T-cell (primary cell): Measurements from ENCODE around the gene GNAT1. TPM values are rescaled to one million over a fixed set of nuclear protein-coding genes. Genes with fewer than 3 reads are reported as not detected.

Experiments
- ATAC-seq, 4 experiments: fragments of 200-7000 bp in 3 of 4; fragments of 150-1000 bp in 1 of 4; cut with Tn5 transposase; replicated peaks in 1 of 4; 1 replicate in 3 of 4; 2 replicates in 1 of 4; pipeline ENCODE4 v1.10.0; 2021; ENCODE audit warnings: moderate library complexity in 3 of 4, mild to moderate bottlenecking in 2 of 4, moderate number of reproducible peaks in 1 of 4
- CTCF ChIA-PET, 2 donors: fragments of 300-600 bp; sonication (Branson Sonifier 250); formaldehyde crosslinking; loops; one replicate each; lab custom pipeline; 2022; ENCODE audit warnings: antibody characterized with exemption in 2 of 2; lab: Charles Lee
- POLR2A ChIA-PET, 2 donors: fragments of 300-600 bp; sonication (Branson Sonifier 250); formaldehyde crosslinking; loops; one replicate each; lab custom pipeline; 2022; ENCODE audit warnings: antibody characterized with exemption in 2 of 2; lab: Charles Lee
- DNase-seq, 35 experiments: peaks; one replicate each; pipeline versions ENCODE4 v3.0.0 to v3.0.0-alpha.2; 2013 to 2023
- H3K27ac ChIP-seq: one replicate; pipeline ENCODE4 v1.5.1; 2013; ENCODE audit warnings: low read length
- H3K27me3 ChIP-seq, 2 experiments: replicated peaks in 1 of 2; 1 replicate in 1 of 2; 2 replicates in 1 of 2; pipeline versions ENCODE4 v1.6.1 to v1.7.0; 2013; ENCODE audit warnings: low read length in 1 of 2, mixed read lengths in 1 of 2; ENCODE audit not compliant: control insufficient read depth in 2 of 2, insufficient read depth in 2 of 2; ENCODE audit errors: extremely low read depth in 1 of 2
- H3K36me3 ChIP-seq, 2 donors: 1 replicate in 1 of 2; 2 replicates in 1 of 2; pipeline versions ENCODE4 v1.6.1 to v1.7.0; 2013; ENCODE audit warnings: low read length in 1 of 2; ENCODE audit not compliant: control insufficient read depth in 2 of 2, insufficient read depth in 1 of 2; ENCODE audit errors: extremely low read depth in 1 of 2
- H3K4me1 ChIP-seq, 2 experiments: 1 replicate in 1 of 2; 2 replicates in 1 of 2; pipeline versions ENCODE4 v1.6.1 to v1.7.0; 2013; ENCODE audit warnings: low read length in 2 of 2, mixed read lengths in 1 of 2; ENCODE audit not compliant: insufficient read depth in 2 of 2, control insufficient read depth in 1 of 2; ENCODE audit errors: extremely low read depth in 1 of 2
- H3K4me3 ChIP-seq, 2 donors: 1 replicate in 1 of 2; 2 replicates in 1 of 2; pipeline versions ENCODE4 v1.5.1 to v1.7.0; 2013; ENCODE audit warnings: mild to moderate bottlenecking in 2 of 2, low read length in 1 of 2, moderate library complexity in 1 of 2; ENCODE audit not compliant: control insufficient read depth in 1 of 2; ENCODE audit errors: extremely low read depth in 1 of 2
- H3K9me3 ChIP-seq: 2 replicates; pipeline ENCODE4 v1.7.0; 2013
- H3K27ac Mint-ChIP-seq, 2 donors: one replicate each; pipeline ENCODE4 v1.8.0; 2020 to 2021; ENCODE audit warnings: mild to moderate bottlenecking in 2 of 2, mixed read lengths in 2 of 2
- H3K27me3 Mint-ChIP-seq, 2 donors: one replicate each; pipeline ENCODE4 v1.8.0; 2021 to 2022; ENCODE audit warnings: mixed read lengths in 2 of 2
- H3K36me3 Mint-ChIP-seq: one replicate; pipeline ENCODE4 v1.8.0; 2021; ENCODE audit warnings: mixed read lengths
- H3K4me1 Mint-ChIP-seq, 3 donors: one replicate each; pipeline ENCODE4 v1.8.0; 2020 to 2022; ENCODE audit warnings: mixed read lengths in 3 of 3, mild to moderate bottlenecking in 1 of 3
- H3K4me3 Mint-ChIP-seq, 3 donors: one replicate each; pipeline ENCODE4 v1.8.0; 2020 to 2022; ENCODE audit warnings: mild to moderate bottlenecking in 3 of 3, mixed read lengths in 3 of 3, moderate library complexity in 3 of 3
- H3K9me3 Mint-ChIP-seq, 3 donors: one replicate each; pipeline ENCODE4 v1.8.0; 2020 to 2022; ENCODE audit warnings: mixed read lengths in 3 of 3
- WGBS: methylation state at CpG from one replicate; pipeline ENCODE4 v1.1.5; 2013; ENCODE audit warnings: missing lambda C conversion rate; ENCODE audit not compliant: insufficient coverage; 5-methylcytosine and 5-hydroxymethylcytosine counted together
- total RNA-seq, 35 experiments: library from RNA in 6 of 35; stranded (reverse) in 6 of 35; fragments of 120-200 nt in 1 of 35; gene quantifications; one replicate each; pipeline versions ENCODE4 v1.2.1 to v1.2.4 and lab custom pipeline; 2013 to 2026

The GNAT1 gene
- total RNA-seq, 5 donors from 2014 or later (not counting 1 experiment from before 2014, with no cell fraction given), result 0.28 TPM; not detected in 4

DNA sequence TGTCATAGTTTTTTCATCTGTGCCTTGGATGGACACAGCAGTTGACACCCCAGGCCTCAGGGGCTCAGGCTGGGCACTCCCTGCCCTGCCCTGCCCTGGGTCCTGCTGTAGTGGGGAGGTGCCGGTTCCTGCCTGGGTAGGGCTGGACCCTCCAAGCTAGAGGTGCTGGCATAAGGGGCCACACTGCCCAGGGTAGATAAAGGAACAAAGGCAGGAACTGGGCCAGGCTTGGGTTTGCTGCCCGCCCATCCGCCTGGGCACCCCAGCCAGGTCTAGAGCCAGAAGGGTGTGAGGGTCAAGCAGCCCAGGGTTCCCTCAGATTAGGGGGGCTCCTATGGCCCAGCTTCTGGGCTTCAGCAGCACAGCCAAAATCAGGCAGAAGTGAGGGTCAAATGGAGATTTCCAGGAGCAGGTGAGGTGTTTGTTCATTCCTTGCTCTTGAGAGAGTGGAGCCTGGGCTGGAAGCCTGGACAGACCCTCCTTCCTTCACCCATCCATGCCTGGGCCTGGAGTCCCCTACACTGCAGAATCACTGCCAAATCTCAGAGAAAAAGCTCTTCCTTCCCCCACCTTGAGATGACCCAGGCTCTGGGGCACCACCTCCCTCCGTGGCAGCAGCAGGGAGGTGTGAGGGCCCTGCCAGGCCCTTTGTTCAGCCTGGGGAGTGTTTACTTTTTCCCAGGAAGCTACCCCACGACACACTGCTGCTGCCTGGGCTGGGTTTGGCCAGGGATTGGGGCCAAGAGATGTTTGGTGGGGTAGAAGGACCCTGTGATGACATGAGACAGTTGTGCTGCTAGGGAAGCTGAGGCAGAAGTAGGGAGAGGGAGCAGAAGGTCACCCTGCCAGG lies 29.2 kb upstream of the GNAT1 start:
- Histone ChIP-seq H3K4me1 (no peaks in the 10 kb centered on the region), H3K27me3 (peaks cover 0 to 22% of the 10 kb centered on the region in 2 experiments), H3K27ac (no peak overlapping the region), H3K36me3 (no peaks in the 10 kb centered on the region), H3K4me3 (no peak overlapping the region), H3K9me3 (no peaks in the 10 kb centered on the region)
- ChIA-PET CTCF (no interaction called here), POLR2A (no interaction called here)
- H3K36me3 Mint-ChIP-seq, result no peaks in the 10 kb centered on the region
- H3K4me3 Mint-ChIP-seq, result no peak overlapping the region
- no peaks in the 10 kb centered on the region for H3K9me3 Mint-ChIP-seq
- WGBS, result 89% methylated on average over 4 of the region's 5 CpGs
- ATAC-seq (no peak), DNase-seq (no peak)
- no peak overlapping the region for H3K27ac Mint-ChIP-seq
- H3K27me3 Mint-ChIP-seq, result peaks cover 4 to 11% of the 10 kb centered on the region in 2 donors
- no peaks in the 10 kb centered on the region for H3K4me1 Mint-ChIP-seq

DNA sequence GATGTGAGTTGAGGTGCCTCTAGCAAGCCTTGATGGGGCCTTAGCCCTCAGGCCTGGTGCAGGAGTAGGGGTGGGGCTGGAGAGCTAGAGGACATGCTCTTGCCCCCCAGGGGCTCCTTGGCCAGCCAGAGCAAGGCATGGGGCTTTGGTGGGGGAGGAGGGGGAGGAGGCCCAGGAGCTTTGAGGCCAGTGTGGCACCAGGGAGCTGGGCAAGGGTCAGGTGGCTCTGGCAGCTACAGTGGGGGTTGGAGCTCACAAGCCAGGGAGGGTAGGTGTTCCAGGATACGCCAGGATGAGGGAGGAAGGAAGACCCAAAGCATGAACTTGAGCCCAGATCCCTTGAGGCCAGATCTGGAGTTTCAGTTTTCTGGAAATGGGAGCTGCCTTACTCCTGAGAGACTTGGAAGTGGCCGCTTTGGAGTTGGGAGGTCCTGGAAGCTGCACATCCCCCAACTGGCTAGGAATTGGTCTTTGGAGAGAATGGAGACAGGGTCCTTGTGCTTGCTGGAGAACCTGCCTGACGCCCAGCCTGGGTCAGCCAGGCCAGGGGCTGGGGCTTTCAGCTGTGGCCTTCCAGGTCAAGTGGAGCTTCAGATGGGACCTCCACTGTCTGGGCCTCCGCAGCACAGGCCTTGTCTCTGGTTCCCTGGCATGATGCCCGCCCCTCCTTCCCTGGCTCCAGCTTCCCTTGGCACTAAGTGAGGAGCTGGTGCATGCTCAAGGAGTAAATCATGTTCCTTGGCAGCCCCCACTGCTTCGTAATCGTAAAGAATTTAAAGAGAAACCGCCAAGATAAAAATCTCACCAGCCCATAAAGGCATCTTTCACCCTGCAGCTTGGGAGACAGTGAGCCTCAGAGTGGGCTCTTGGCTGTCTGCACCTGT lies 27.6 kb upstream of the GNAT1 start:
- no peak overlapping the region for H3K4me3 ChIP-seq
- Mint-ChIP-seq H3K4me1 (no peaks in the 10 kb centered on the region), H3K9me3 (no peaks in the 10 kb centered on the region), H3K27me3 (peaks cover 0 to 6% of the 10 kb centered on the region in 2 donors), H3K4me3 (no peak overlapping the region), H3K36me3 (no peaks in the 10 kb centered on the region), H3K27ac (no peak overlapping the region)
- ChIA-PET POLR2A (no interaction called here), CTCF (no interaction called here)
- ATAC-seq (no peak), DNase-seq (no peak)
- H3K4me1 ChIP-seq, result no peaks in the 10 kb centered on the region
- 77% methylated on average over 3 of the region's 8 CpGs for WGBS
- no peak overlapping the region for H3K27ac ChIP-seq
- H3K27me3 ChIP-seq, result peaks cover 0 to 16% of the 10 kb centered on the region in 2 experiments
- no peaks in the 10 kb centered on the region for H3K9me3 ChIP-seq
- no peaks in the 10 kb centered on the region for H3K36me3 ChIP-seq

DNA sequence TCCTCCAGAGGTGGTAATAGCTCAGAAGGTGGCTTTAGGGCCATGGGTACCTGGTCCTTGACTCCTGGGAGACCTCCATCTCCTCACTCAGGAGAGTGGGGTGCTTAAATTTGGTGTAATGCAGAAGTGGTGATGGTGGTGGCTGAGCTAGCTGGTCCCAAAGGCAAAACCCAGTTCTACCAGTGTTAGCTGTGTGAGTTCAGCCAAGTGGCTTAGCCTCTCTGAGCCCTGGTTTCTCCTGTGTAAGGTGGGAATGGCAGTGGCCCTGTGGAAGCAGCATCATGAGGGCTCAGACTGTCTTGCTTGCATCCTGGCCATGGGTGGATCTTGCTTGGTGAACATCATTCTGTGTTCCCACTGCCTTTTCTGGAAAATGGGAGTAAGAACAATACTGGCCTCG lies 26.9 kb upstream of the GNAT1 start:
- no peaks in the 10 kb centered on the region for H3K4me1 ChIP-seq
- H3K27me3 ChIP-seq, result peaks cover 0 to 23% of the 10 kb centered on the region in 2 experiments
- H3K9me3 ChIP-seq, result no peaks in the 10 kb centered on the region
- no peaks in the 10 kb centered on the region for H3K36me3 Mint-ChIP-seq
- no peaks in the 10 kb centered on the region for H3K4me1 Mint-ChIP-seq
- no CpG with 5 or more reads among the region's 1 CpG for WGBS
- ATAC-seq (no peak), DNase-seq (no peak)
- no peaks in the 10 kb centered on the region for H3K36me3 ChIP-seq
- H3K27me3 Mint-ChIP-seq, result peaks cover 0 to 4% of the 10 kb centered on the region in 2 donors
- no peaks in the 10 kb centered on the region for H3K9me3 Mint-ChIP-seq
- H3K27ac ChIP-seq, result no peak overlapping the region
- no peak overlapping the region for H3K4me3 ChIP-seq
- no peak overlapping the region for H3K4me3 Mint-ChIP-seq
- POLR2A ChIA-PET, result no interaction called here
- CTCF ChIA-PET, result no interaction called here
- H3K27ac Mint-ChIP-seq, result no peak overlapping the region

DNA sequence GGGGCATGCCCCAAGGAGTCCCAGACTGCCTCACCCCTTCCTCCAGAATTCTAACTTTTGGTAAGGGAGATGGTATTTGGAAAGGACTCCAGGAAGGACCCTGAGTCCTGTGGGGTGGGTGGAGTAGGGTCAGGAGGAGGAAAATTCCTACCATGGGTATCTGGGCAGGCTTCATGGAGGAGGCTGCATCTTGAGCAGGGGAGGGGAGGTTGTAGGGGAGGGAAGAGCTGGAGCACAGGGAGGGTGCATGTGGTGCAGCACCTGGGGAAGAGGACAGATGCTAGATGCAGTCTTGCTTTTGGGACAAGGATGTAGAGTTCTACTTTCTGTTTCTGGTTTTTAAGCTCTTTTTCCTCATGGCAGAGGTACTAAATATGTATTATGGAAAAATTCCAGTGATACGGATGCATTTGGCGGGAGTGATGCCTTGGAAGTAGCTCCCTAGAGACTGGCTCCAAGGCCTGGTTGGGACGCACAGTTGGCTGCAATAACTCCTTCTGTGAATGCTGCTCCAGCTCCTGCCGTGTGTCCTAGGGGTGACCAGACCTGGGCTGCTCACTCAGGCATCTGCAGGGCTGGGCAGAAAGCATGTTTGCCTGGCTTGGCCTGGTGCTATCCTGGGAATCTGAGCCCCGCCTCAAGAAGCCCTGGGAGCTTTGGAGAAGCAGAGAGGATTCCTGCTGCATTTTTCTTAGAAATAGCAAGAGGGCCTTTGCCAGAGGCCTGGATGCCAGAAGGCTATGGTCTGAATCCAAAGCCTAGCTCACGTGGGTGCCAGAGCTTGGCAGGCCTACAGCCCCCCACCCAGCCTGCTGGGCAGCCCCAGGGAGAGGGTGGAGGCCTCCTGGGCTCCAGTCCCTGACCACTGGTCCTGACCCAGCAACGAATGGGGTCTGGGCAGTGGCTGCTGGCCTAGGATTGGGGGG lies 26.2 kb upstream of the GNAT1 start:
- CTCF ChIA-PET, result no interaction called here
- ATAC-seq, result no peak
- H3K36me3 ChIP-seq, result no peaks in the 10 kb centered on the region

DNA sequence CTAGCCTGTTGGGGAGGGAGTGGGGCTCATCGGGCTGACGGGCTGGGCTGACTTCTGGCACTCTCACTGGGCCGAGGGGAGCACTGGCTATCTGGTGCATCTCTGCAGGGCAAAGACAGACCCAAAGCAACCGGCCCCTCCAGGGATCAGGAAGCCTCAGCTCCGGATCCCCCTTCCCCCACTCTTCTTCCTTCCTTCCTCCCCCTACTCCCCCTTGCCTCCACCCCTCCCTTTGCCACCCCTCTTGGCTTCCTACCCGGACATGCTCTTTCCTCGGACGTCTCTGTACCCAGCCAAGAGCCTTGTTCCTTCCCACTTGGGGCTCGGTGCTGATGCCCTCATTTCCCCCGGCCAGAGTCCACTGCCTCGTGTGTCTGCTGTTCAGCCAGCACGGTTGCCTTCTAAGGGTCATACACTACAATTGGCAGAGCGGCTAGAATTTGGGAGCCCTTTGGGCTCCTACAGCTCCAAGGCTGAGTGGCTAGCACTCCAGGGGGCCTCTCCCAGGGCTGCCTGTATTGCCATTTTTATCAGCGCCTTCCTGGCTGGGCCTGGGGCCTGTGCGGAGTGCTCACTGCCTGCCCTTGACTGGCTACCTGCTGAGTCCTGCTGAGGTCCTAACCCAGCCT lies 25.4 kb upstream of the GNAT1 start:
- Histone ChIP-seq H3K4me1 (no peaks in the 10 kb centered on the region), H3K9me3 (no peaks in the 10 kb centered on the region), H3K4me3 (no peak overlapping the region), H3K27me3 (peaks cover 0 to 30% of the 10 kb centered on the region in 2 experiments), H3K27ac (no peak overlapping the region), H3K36me3 (no peaks in the 10 kb centered on the region)
- WGBS, result 69% methylated on average over 13 of the region's 15 CpGs
- H3K27me3 Mint-ChIP-seq, result no peaks in the 10 kb centered on the region
- no peaks in the 10 kb centered on the region for H3K4me1 Mint-ChIP-seq
- no peaks in the 10 kb centered on the region for H3K36me3 Mint-ChIP-seq
- H3K9me3 Mint-ChIP-seq, result no peaks in the 10 kb centered on the region
- no peak overlapping the region for H3K27ac Mint-ChIP-seq
- H3K4me3 Mint-ChIP-seq, result no peak overlapping the region
- POLR2A ChIA-PET, result no interaction called here
- DNase-seq (no peak), ATAC-seq (no peak)
- CTCF ChIA-PET, result no interaction called here

More for the DNA sequence above, 26.2 kb upstream of the GNAT1 start:
- Histone ChIP-seq H3K9me3 (no peaks in the 10 kb centered on the region), H3K27me3 (peaks cover 0 to 25% of the 10 kb centered on the region in 2 experiments), H3K4me1 (no peaks in the 10 kb centered on the region), H3K4me3 (no peak overlapping the region), H3K27ac (no peak overlapping the region)
- Mint-ChIP-seq H3K4me3 (no peak overlapping the region), H3K27ac (no peak overlapping the region), H3K4me1 (no peaks in the 10 kb centered on the region), H3K36me3 (no peaks in the 10 kb centered on the region), H3K9me3 (no peaks in the 10 kb centered on the region), H3K27me3 (no peaks in the 10 kb centered on the region)
- 79% methylated on average over 7 of the region's 7 CpGs for WGBS
- POLR2A ChIA-PET, result no interaction called here
- no peak for DNase-seq
